Activated gamma-delta T cell treated with anti-CD3 and anti-CD28 coated beads, Interleukin-2, amount 50 U/mL, for 16 hours (primary cell): ENCODE results near the gene ARRDC5.
"Not testable (repeated sequence)": the region's sequence is repeated elsewhere in the genome, so short reads cannot be mapped to it uniquely, and the experiment has no call there.

Source experiments
- DNase-seq: peaks from one replicate; pipeline ENCODE4 v3.0.0-alpha.2; 2020; ENCODE audit warnings: low read depth

ARRDC5 gene

GRCh38 chr19:4868286-4868834 lies 34.3 kb downstream of the ARRDC5 start:
- DNase-seq: no peak

DNA sequence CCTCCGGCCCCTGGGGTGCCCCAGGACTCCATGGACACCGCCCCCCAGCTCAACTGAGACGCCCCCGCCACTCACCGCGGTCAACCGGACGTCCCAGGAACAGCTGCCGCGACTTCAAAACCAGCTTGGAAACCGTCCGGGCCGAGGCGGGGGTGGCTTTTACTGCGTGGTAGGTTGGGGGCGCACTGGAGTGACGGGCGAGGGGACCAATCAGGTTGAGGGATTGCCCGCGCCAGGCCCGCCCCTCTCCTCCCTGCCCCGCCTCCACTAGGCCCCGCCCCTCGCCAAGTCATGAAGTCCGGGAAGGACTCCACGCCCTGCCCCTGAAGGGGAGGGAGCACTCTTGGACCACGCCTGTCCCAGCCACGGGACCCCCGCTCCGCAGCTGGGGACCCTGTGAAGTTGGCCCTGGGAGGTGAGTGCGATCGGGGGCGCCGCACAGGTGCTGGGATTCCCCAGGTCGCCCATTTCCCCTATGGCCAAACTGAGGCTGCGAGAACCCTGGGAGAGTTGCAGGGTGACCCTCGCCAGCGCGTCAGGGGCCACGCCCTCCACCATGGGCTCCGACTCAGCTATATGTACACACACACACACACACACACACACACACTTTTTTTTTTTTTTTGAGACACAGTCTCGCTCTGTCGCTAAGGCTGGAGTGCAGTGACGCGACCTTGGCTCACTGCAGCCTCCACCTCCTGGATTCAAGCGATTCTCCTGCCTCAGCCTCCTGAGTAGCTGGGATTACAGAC lies 35.0 kb downstream of the ARRDC5 start, which contains the start of gene PLIN3:
Gene PLIN3, minus strand, starts transcription at position 134 of the 752 bp plus-strand sequence. CDS start 6,273 bp downstream, outside the sequence.
- DNase-seq: peak; percentile 78

DNA sequence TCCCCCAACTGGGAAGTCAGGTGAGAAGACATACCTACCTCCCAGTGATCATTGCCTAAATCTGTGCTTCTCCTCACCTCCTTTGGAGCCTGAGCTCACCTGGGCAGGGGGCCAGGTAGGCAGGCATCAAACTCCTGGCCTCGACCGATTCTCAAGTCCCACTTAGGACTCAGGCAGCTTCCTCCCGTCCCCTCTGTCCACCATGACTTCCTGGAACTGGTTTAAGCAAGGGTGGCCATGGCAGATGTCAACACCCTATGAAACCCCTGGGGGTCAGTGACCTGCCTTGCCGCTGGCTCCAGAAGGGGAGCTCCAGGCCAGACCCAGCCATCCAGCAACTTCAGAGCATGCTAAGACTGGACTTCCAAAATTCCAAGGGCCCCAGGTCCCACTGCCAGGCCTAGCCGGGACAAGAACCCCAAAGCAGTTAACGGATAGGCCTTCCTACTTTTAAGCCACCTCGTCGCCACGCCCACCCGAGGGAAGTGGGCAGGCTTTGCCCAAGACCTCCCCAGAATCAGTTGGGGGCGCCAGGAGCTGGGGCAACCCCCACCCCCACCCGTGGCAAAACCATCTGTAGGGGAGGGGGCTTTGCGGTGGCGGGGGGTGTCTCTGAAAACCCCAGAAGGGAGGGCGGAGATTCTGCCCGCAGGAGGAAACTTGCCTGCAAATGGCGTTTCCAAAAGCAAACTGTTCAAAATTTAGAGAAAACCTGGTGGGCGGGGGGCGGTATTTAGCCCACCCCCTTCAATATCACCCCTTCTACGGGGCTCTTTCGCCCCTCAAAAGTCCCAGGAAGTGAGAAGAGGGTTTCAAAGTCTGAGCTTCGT lies 35.9 kb downstream of the ARRDC5 start:
- peak; percentile 34 for DNase-seq

- DNase-seq: no peak
These were observed 41.5 kb downstream of the ARRDC5 start for GRCh38 chr19:4861147-4861546.

- no peak for DNase-seq
These were observed 43.0 kb downstream of the ARRDC5 start for GRCh38 chr19:4859697-4860096.

- DNase-seq: not testable (repeated sequence)
These were observed 46.2 kb downstream of the ARRDC5 start for GRCh38 chr19:4856468-4856867.

DNA sequence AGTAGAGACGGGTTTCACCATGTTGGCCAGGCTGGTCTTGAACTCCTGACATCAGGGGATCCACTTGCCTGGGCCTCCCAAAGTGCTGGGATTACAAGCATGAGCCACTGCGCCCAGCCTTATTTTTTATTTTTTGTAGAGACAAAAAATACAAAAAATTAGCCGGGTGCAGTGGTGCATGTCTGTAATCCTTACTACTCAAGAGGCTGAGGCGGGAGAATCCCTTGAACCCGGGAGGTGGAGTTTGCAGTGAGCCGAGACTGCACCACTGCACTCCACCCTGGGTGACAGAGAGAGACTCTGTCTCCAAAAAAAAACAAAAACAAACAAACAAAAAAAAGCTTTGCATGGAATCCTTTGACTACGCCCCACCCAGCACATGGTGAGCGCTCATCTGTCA lies 49.2 kb downstream of the ARRDC5 start:
- DNase-seq: not testable (repeated sequence)

GRCh38 chr19:4852484-4852883 lies 50.2 kb downstream of the ARRDC5 start:
- DNase-seq: no peak

- peak; percentile 69 for DNase-seq
These were observed 51.0 kb downstream of the ARRDC5 start for GRCh38 chr19:4851551-4852290.

DNA sequence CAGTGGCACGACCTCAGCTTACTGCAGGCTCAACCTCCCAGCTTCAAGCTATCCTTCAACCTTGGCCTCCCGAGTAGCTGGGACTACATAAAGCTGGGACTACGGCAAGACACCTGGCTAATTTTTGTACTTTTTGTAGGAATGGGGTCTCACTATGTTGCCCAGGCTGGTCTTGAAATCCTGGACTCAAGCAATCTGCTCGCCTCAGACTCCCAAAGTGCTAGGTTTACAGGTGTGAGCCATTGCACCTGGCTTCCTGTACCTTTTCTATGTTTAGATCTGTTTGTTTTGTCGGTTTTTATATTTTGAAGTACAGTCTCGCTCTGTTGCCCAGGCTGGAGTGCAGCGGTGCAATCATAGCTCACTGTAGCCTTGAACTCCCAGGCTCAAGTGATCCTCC lies 53.7 kb downstream of the ARRDC5 start:
- DNase-seq: no peak

DNA sequence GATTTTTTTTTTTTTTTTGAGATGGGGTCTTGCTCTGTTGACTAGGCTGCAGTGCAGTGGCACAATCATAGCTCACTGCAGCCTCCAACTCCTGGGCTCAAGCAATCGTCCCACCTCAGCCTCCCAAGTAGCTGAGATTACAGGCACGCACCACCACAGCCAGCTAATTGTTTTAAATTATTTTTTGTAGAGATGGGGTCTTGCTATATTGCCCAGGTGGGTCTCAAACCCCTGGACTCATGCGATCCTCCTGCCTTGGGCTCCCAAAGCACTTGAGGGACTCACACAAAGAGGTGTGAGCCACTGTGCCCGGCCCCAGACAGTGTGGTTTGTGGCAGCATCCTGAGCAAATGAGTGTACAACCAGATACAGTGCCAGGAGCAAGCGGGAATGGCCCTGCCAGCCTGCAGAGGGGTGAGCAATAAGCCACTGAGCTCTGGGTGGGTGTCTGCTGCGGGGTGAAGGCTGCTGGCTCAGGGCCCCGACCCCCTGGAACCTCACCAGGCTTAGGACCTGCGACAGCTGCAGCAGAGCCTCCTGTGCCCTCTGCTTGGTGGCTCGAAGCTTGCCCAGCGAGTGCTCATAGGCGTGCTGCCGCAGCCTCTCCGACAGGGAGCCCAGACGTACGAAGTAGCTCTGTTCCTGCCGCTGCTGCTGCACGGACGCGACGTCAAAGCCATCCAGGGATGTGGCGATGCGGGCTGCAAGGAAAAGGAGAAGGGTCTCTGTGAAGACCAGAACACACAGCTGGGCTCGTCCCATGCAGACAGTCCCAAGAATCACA lies 55.3 kb downstream of the ARRDC5 start:
- DNase-seq: no peak

- not testable (repeated sequence) for DNase-seq
These were observed 56.7 kb downstream of the ARRDC5 start for GRCh38 chr19:4845975-4846374.

DNA sequence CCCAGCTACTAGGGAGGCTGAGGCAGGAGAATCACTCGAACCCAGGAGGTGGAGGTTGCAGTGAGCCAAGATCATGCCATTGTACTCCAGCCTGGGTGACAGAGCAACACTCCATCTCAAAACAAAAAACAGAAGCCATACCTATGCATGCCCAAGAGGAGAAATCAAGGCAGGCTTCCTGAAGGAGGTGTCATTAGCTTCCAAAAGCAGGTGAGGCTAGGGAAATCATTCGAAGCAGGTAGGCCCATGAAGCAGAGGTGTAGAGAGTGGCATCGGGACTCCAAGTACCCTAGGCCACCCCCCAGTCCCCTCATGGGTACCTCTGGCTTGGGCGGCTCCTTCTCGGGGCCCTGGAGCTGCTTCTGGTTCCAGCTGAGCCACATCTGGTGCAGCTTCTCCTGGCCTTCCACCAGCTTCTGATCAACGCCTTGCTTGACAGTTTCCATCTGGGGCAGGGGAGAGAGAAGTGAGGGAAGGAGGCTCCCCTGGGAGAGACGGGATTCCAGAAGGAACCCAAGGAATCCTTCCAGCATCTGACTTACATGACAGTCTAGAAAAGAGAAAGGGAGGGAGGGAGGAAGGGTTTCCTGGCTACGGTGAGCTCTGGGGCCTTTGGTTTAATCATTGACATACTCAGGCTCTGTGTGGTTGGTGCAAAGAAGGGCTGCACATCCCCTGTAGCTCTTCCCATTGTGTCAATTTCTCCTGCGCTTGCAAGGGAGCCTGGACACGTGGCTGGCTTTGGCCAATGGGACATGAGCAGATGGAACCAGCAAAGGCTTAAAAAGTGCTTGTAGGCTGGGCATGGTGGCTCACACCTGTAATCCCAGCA lies 58.1 kb downstream of the ARRDC5 start:
- no peak for DNase-seq

DNA sequence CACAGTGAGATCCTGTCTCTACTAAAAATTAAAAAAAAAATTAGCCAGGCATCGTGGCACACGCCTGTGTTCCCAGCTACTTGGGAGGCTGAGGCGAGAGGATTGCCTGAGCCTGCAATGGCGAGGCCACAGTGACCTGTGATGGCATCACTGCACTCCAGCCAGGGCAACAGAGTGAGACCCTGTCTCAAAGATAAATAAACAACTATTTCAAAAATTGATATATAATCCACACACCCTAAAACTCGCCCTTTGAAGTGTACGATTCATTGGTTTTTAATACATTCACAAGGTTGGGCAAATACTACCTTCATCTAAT lies 59.1 kb downstream of the ARRDC5 start:
- DNase-seq: no peak
